Measurements from ENCODE around the gene MX1. TPM values are rescaled to one million over a fixed set of nuclear protein-coding genes. Genes with fewer than 3 reads are reported as not detected.

MX1 gene
- total RNA-seq, 1 donor from 2014 or later, result 16.7 TPM

GRCh38 chr21:41465176-41465781 lies 39.2 kb downstream of the MX1 start:
- no peak overlapping the region for H3K4me3 ChIP-seq
- no peaks in the 10 kb centered on the region for H3K9me3 ChIP-seq
- no peak for DNase-seq (ENCODE audit: extremely low spot score in 2 of 2)
- intact Hi-C loops (cut with DNase I), result loop anchor here (10.0 kb wide), 1 partner anchor 180 kb away; no protein-coding TSS in a partner anchor
- no peaks in the 10 kb centered on the region for H3K27me3 ChIP-seq
- TF ChIP-seq POLR2A (IDR thresholded peaks at IDR 0.05) (no peak), POLR2AphosphoS5 (IDR thresholded peaks at IDR 0.05; ENCODE audit: insufficient read depth in 1 of 2, low read depth in 1 of 2) (no peak)
- TF ChIP-seq, protein P1, sequence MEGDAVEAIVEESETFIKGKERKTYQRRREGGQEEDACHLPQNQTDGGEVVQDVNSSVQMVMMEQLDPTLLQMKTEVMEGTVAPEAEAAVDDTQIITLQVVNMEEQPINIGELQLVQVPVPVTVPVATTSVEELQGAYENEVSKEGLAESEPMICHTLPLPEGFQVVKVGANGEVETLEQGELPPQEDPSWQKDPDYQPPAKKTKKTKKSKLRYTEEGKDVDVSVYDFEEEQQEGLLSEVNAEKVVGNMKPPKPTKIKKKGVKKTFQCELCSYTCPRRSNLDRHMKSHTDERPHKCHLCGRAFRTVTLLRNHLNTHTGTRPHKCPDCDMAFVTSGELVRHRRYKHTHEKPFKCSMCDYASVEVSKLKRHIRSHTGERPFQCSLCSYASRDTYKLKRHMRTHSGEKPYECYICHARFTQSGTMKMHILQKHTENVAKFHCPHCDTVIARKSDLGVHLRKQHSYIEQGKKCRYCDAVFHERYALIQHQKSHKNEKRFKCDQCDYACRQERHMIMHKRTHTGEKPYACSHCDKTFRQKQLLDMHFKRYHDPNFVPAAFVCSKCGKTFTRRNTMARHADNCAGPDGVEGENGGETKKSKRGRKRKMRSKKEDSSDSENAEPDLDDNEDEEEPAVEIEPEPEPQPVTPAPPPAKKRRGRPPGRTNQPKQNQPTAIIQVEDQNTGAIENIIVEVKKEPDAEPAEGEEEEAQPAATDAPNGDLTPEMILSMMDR (IDR thresholded peaks at IDR 0.05), result no peak
- H3K36me3 ChIP-seq, result no peaks in the 10 kb centered on the region
- no peak overlapping the region for H3K27ac ChIP-seq
- peaks cover 7% of the 10 kb centered on the region for H3K4me1 ChIP-seq

GRCh38 chr21:41466024-41466820 lies 40.2 kb downstream of the MX1 start:
- no peak for DNase-seq (ENCODE audit: extremely low spot score in 2 of 2)
- H3K36me3 ChIP-seq, result no peaks in the 10 kb centered on the region
- TF ChIP-seq POLR2A (IDR thresholded peaks at IDR 0.05), result no peak
- TF ChIP-seq, protein P1 (IDR thresholded peaks at IDR 0.05), result no peak
- TF ChIP-seq POLR2AphosphoS5 (IDR thresholded peaks at IDR 0.05; ENCODE audit: insufficient read depth in 1 of 2, low read depth in 1 of 2), result no peak
- H3K9me3 ChIP-seq, result no peaks in the 10 kb centered on the region
- intact Hi-C loops (cut with DNase I), result loop anchor here (10.0 kb wide), 1 partner anchor 181 kb away; no protein-coding TSS in a partner anchor
- H3K27me3 ChIP-seq, result no peaks in the 10 kb centered on the region
- H3K4me1 ChIP-seq, result peaks cover 3% of the 10 kb centered on the region
- no peak overlapping the region for H3K4me3 ChIP-seq
- H3K27ac ChIP-seq, result no peak overlapping the region

- H3K9me3 ChIP-seq, result no peaks in the 10 kb centered on the region
- H3K4me1 ChIP-seq, result no peaks in the 10 kb centered on the region
- intact Hi-C loops (cut with DNase I), result no loop called here
- H3K27me3 ChIP-seq, result no peaks in the 10 kb centered on the region
- TF ChIP-seq, protein P1 (IDR thresholded peaks at IDR 0.05), result no peak
- no peak for TF ChIP-seq POLR2AphosphoS5 (IDR thresholded peaks at IDR 0.05; ENCODE audit: insufficient read depth in 1 of 2, low read depth in 1 of 2)
- TF ChIP-seq POLR2A (IDR thresholded peaks at IDR 0.05), result no peak
- DNase-seq (ENCODE audit: extremely low spot score in 2 of 2), result no peak
- no peaks in the 10 kb centered on the region for H3K36me3 ChIP-seq
- no peak overlapping the region for H3K27ac ChIP-seq
- no peak overlapping the region for H3K4me3 ChIP-seq
These were observed 44.0 kb downstream of the MX1 start for GRCh38 chr21:41470054-41470453.

DNA sequence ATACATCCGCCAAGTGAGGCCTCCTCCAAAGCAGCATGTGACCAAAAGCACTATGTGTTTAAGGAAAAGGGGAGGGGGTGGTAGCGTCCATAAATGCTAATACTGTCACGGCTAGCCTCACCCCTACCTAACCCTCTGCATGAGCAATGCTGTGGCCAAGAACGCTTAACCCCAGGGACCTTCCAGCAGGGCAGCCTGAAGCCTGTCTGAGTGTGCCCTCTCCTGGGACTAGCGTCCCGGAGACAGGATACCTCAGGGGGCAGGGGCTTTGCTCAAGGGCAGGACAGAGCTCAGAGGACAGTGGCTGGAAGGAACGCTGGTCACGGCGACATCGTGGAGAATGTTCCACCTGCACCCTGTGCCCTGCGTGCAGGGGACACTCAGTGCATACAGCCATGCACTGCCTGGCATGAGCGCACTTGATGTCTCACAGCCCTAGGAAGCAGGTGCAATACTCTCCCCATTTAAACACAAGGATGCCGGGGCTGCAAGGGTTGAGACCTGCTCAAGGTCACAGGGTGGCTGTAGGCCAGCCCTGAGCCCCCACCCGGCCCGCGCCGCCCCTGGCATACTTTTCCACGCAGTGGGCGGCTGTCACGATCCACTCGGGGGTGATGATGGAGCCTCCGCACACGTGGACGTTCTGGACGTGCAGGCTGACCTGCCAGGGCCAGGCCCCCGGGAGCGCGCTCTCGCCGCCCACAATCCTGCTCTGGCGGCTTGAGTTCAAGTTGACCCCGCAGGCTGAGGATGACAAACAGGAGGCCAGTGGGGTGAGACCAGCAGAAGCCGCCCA lies 46.9 kb downstream of the MX1 start:
- H3K36me3 ChIP-seq, result no peaks in the 10 kb centered on the region
- H3K9me3 ChIP-seq, result no peaks in the 10 kb centered on the region
- intact Hi-C loops (cut with DNase I), result no loop called here
- H3K27me3 ChIP-seq, result no peaks in the 10 kb centered on the region
- H3K4me3 ChIP-seq, result no peak overlapping the region
- no peak for DNase-seq (ENCODE audit: extremely low spot score in 2 of 2)
- TF ChIP-seq, protein P1 (IDR thresholded peaks at IDR 0.05), result no peak
- TF ChIP-seq POLR2AphosphoS5 (IDR thresholded peaks at IDR 0.05; ENCODE audit: insufficient read depth in 1 of 2, low read depth in 1 of 2) (no peak), POLR2A (IDR thresholded peaks at IDR 0.05) (no peak)
- H3K27ac ChIP-seq, result no peak overlapping the region
- H3K4me1 ChIP-seq, result no peaks in the 10 kb centered on the region
